ENCODE measurements around the gene ADGRV1.

- no peak for TF ChIP-seq CTCF (conservative IDR thresholded peaks at IDR 0.05; ENCODE audit: low read depth, low read length)
- TF ChIP-seq EZH2 (IDR thresholded peaks at IDR 0.05; ENCODE audit: borderline replicate concordance, low read depth, low read length, poor library complexity, severe bottlenecking): no peak
These were observed 327.8 kb downstream of the ADGRV1 start for GRCh38 chr5:90886381-90886780.

All from A673 (cell line).